Testis (tissue), 3 donors: ENCODE measurements around the gene ZNF814. TPM values are rescaled to one million over a fixed set of nuclear protein-coding genes. Genes with fewer than 3 reads are reported as not detected.
"Not testable (repeated sequence)": the region's sequence is repeated elsewhere in the genome, so short reads cannot be mapped to it uniquely, and the experiment has no call there.

Source experiments
- DNase-seq: peaks from one replicate; pipeline ENCODE4 v3.0.0-alpha.2; 2019
- H3K27ac ChIP-seq, 2 donors: fragments of 200-600 bp; sonication (generic); one replicate each; pipeline ENCODE4 v1.5.1; 2019
- H3K27me3 ChIP-seq: fragments of 200-600 bp; sonication (generic); one replicate; pipeline ENCODE4 v1.5.1; 2019
- H3K36me3 ChIP-seq: fragments of 200-600 bp; sonication (generic); one replicate; pipeline ENCODE4 v1.5.1; 2017; ENCODE audit warnings: low read depth; ENCODE audit errors: missing control alignments
- H3K4me1 ChIP-seq: fragments of 200-600 bp; sonication (generic); one replicate; pipeline ENCODE4 v1.5.1; 2019
- H3K4me3 ChIP-seq, 2 donors: fragments of 200-600 bp; sonication (generic); one replicate each; pipeline ENCODE4 v1.5.1; 2017 to 2019
- H3K9me3 ChIP-seq: fragments of 200-600 bp; sonication (generic); one replicate; pipeline ENCODE4 v1.5.1; 2017
- CTCF ChIP-seq, 3 experiments: fragments of 450-650 bp in 2 of 3; fragments of 200-600 bp in 1 of 3; sonication (generic) in 1 of 3; IDR thresholded peaks; one replicate each; pipeline ENCODE4 v1.5.1; 2016 to 2019; ENCODE audit warnings: antibody characterized with exemption in 3 of 3, mild to moderate bottlenecking in 2 of 3, moderate library complexity in 1 of 3
- POLR2A ChIP-seq: fragments of 450-650 bp; IDR thresholded peaks from one replicate; pipeline ENCODE4 v1.6.1; 2017; ENCODE audit warnings: antibody characterized with exemption, mild to moderate bottlenecking, moderate library complexity
- WGBS, 2 donors: methylation state at CpG; one replicate each; pipeline ENCODE4 v1.1.5; 2018; 5-methylcytosine and 5-hydroxymethylcytosine counted together
- intact Hi-C: fragments of 100-400 bp; cut with DNase I; formaldehyde crosslinking; loops from one replicate; pipeline ENCODE4 v1.15.1; 2023; ENCODE audit warnings: low total_unique reads
- polyA plus RNA-seq: library from polyadenylated mRNA; stranded (reverse); fragments of 350-450 nt; fragmentation: Illumina TruSeq; extraction: RNeasy Lipid Tissue Mini Kit (QIAGEN cat#74804); gene quantifications from one replicate; pipeline ENCODE4 v1.2.3, GENCODE V29; 2014; ENCODE audit warnings: low read depth, low replicate concordance; ENCODE audit not compliant: insufficient read depth
- total RNA-seq, 2 donors: library from RNA; depleted of rRNA; stranded (reverse); fragments of >200 nt; gene quantifications; one replicate each; pipeline ENCODE4 v1.2.3, GENCODE V29; 2016

The ZNF814 gene
- total and polyA plus RNA-seq, 3 donors from 2014 or later: 21.8 to 54.8 (median 38.4) TPM

DNA sequence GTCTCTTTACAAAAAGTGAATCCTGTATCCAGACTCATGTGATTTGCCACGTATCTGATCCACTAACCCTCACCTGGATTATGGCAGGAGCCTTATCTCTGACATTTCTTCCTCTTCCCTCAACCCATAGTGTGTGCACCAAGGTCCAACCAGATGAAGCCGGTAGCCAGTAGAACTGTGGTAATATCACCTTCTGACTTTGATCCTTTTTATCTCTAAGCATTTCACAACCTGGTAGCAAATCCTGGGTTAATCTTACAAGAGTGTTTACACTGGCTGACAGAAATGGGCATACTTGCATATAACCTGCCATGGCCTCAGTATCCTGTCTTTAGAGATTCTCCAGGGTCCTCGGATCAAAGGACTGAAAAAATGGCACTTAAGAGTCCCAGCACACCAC, 25.7 kb upstream of the ZNF814 start:
- no peak overlapping the region for H3K27ac ChIP-seq
- DNase-seq: no peak
- H3K9me3 ChIP-seq: no peaks in the 10 kb centered on the region
- H3K36me3 ChIP-seq: no peaks in the 10 kb centered on the region
- TF ChIP-seq POLR2A (no peak), CTCF (IDR thresholded peaks at IDR 0.05) (no peak)
- no peaks in the 10 kb centered on the region for H3K4me1 ChIP-seq
- intact Hi-C loops: no loop called here
- H3K27me3 ChIP-seq: no peaks in the 10 kb centered on the region
- no peak overlapping the region for H3K4me3 ChIP-seq
- WGBS, 2 donors: 89 to 93% methylated on average over 3 of the region's 3 CpGs

GRCh38 chr19:57907394-57907793, 18.6 kb upstream of the ZNF814 start:
- intact Hi-C loops: no loop called here
- H3K4me1 ChIP-seq: no peaks in the 10 kb centered on the region
- DNase-seq: no peak
- TF ChIP-seq POLR2A: no peak
- no peaks in the 10 kb centered on the region for H3K9me3 ChIP-seq
- 95 to 96% methylated on average over 3 of the region's 3 CpGs for WGBS, 2 donors
- H3K4me3 ChIP-seq: no peak overlapping the region
- no peaks in the 10 kb centered on the region for H3K36me3 ChIP-seq
- H3K27ac ChIP-seq: no peak overlapping the region
- no peaks in the 10 kb centered on the region for H3K27me3 ChIP-seq

GRCh38 chr19:57905258-57905657, 16.4 kb upstream of the ZNF814 start:
- Histone ChIP-seq H3K4me1 (no peaks in the 10 kb centered on the region), H3K27me3 (no peaks in the 10 kb centered on the region), H3K9me3 (no peaks in the 10 kb centered on the region), H3K27ac (no peak overlapping the region), H3K36me3 (no peaks in the 10 kb centered on the region), H3K4me3 (no peak overlapping the region)
- TF ChIP-seq POLR2A (no peak), CTCF (IDR thresholded peaks at IDR 0.05) (no peak)
- 88 to 93% methylated on average over 6 of the region's 6 CpGs for WGBS, 2 donors
- no peak for DNase-seq
- intact Hi-C loops: no loop called here

DNA sequence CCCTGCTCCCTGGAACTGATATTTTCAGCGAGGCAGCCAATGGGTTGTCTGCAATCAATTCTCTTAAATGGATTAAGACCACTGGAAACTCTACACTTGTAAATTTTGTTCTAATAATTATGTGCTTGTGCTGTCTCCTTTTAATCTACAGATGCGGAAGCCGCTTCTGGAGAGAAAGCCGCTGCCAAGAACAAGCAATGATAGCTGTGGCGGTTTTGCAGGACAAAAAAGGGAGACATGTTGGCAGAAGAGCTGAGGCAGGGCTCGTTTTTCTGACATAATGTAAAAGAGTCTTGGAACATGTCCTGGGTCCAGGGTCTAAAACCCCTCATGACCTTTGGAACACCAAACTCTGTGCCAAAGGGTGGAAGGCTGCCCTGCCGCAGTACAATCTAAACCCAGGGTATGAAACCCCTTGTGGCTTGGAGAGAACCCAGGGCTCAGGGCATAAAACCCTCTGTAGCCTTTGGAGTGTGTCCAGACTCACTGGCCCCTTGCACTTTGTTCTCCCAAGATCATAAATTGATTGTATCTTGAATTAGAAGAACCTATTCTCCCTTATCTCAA, 14.9 kb upstream of the ZNF814 start:
- Histone ChIP-seq H3K27me3 (no peaks in the 10 kb centered on the region), H3K27ac (no peak overlapping the region), H3K4me1 (no peaks in the 10 kb centered on the region), H3K4me3 (no peak overlapping the region), H3K9me3 (no peaks in the 10 kb centered on the region), H3K36me3 (no peaks in the 10 kb centered on the region)
- intact Hi-C loops: no loop called here
- no peak for DNase-seq
- TF ChIP-seq POLR2A (no peak), CTCF (IDR thresholded peaks at IDR 0.05) (no peak)
- 57 to 59% methylated on average over 7 of the region's 7 CpGs for WGBS, 2 donors

GRCh38 chr19:57900311-57900710, 11.5 kb upstream of the ZNF814 start:
- Histone ChIP-seq H3K36me3 (no peaks in the 10 kb centered on the region), H3K4me3 (no peak overlapping the region), H3K9me3 (no peaks in the 10 kb centered on the region), H3K4me1 (no peaks in the 10 kb centered on the region), H3K27ac (no peak overlapping the region), H3K27me3 (no peaks in the 10 kb centered on the region)
- WGBS, 2 donors: 48 to 54% methylated on average over 5 of the region's 5 CpGs
- TF ChIP-seq CTCF (IDR thresholded peaks at IDR 0.05): no peak
- no peak for TF ChIP-seq POLR2A
- DNase-seq: no peak
- intact Hi-C loops: no loop called here

DNA sequence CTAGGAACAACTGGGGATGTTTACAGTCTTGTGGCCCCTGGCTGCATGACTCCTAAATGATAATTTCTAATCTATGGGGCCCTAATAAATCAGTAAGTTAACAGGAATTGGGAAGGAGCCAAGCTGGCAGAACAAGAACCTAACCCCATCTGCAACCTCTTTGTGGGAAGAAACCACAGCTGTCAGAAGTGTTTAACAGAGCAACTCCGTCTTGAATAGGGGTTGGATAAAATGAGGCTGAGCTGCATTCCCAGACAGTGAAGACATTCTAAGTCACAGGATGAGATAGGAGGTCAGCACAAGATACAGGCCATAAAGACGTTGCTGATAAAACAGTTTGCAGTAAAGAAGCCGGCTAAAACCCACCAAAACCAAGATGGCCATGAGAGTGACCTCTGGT, 1.9 kb upstream of the ZNF814 start:
- H3K4me1 ChIP-seq, H3K9me3 ChIP-seq, H3K27me3 ChIP-seq, H3K36me3 ChIP-seq, intact Hi-C loops, DNase-seq, H3K4me3 ChIP-seq, H3K27ac ChIP-seq: not testable (repeated sequence)
- WGBS, 2 donors: 22 to 51% methylated on average over 3 of the region's 3 CpGs
